Right cardiac atrium (tissue), 5 donors: ENCODE data around the gene NAA38. TPM values are rescaled to one million over a fixed set of nuclear protein-coding genes. Genes with fewer than 3 reads are reported as not detected.

Experiments used
- ATAC-seq, 2 donors: fragments of 200-7000 bp; cut with Tn5 transposase; one replicate each; pipeline versions ENCODE4 v1.8.0 to v1.9.1; 2020; ENCODE audit warnings: moderate library complexity in 2 of 2, mild to moderate bottlenecking in 1 of 2
- DNase-seq, 3 donors: peaks; one replicate each; pipeline ENCODE4 v3.0.0-alpha.2; 2020
- H3K27ac ChIP-seq: one replicate; pipeline ENCODE4 v1.5.1; 2013; ENCODE audit warnings: mild to moderate bottlenecking, low read length, control low read depth, moderate library complexity
- H3K27me3 ChIP-seq: one replicate; pipeline ENCODE4 v1.6.1; 2013; ENCODE audit not compliant: control insufficient read depth, insufficient read depth
- H3K4me1 ChIP-seq: one replicate; pipeline ENCODE4 v1.6.1; 2013; ENCODE audit warnings: low read length; ENCODE audit not compliant: control insufficient read depth, insufficient read depth
- H3K4me3 ChIP-seq: one replicate; pipeline ENCODE4 v1.5.1; 2013; ENCODE audit warnings: low read length, control low read depth
- H3K9me3 ChIP-seq: one replicate; pipeline ENCODE4 v1.6.1; 2013; ENCODE audit warnings: low read length; ENCODE audit not compliant: control insufficient read depth
- WGBS: extraction: QIAGEN DNeasy Blood & Tissue Kit; methylation state at CpG from one replicate; pipeline ENCODE4 v1.1.7; 2013; 5-methylcytosine and 5-hydroxymethylcytosine counted together
- intact Hi-C, 4 donors: fragments of 100-400 bp; cut with DNase I; formaldehyde crosslinking; loops; one replicate each; pipeline versions ENCODE4 v1.11.0 to v1.14.0; 2022 to 2023
- polyA plus RNA-seq: library from polyadenylated mRNA; stranded (reverse); fragments of 200-250 nt; gene quantifications from one replicate; pipeline ENCODE4 v1.2.3, GENCODE V29; 2013
- total RNA-seq, 4 donors: library from RNA; stranded (reverse); fragmentation: NEBNext Ultra II Directional; extraction: Animal tissue kit (Norgen Biotek cat#: 25700); gene quantifications; one replicate each; pipeline ENCODE4 v1.2.1, GENCODE V29; 2021
- donor health status: healthy with polysubstance abuse.
- donor health status: DM: no; HTN: yes; CAD: no.
- donor health status: DM: no; HTN: no; CAD: no.
- donor health status: DM: no; HTN: yes; CAD: no; lungs with severe emphysema.
- donor health status: DM: yes; HTN: yes; CAD: no.

The NAA38 gene
- total and polyA plus RNA-seq, 5 donors: 59.9 to 160 (median 96.9) TPM

DNA sequence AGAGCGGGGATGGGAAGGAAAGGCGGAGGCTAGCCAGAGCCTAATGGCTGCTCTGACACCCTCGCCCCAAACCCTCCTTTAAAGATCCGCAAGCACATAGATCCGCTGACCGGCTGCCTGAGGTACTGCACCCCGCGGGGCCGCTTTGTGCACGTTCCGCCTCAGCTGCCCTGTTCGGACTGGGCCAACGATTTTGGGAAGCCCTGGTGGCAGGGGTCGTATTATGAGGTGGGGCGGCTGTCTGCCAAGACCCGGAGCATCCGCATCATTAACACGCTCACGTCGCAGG lies 1.1 kb upstream of the NAA38 start:
- Histone ChIP-seq H3K27me3 (no peaks in the 10 kb centered on the region), H3K9me3 (no peaks in the 10 kb centered on the region), H3K4me3 (peak overlapping the region; percentile 43), H3K4me1 (peaks cover 6% of the 10 kb centered on the region), H3K27ac (peak overlapping the region; percentile 89)
- 29% methylated on average over 20 of the region's 20 CpGs for WGBS
- DNase-seq (peak; percentile 55 to 80 (median 78)), ATAC-seq (peak in 1 of 2 donors; percentile 2)
- intact Hi-C loops: loop anchor here in 1 of 4 donors (10.0 kb wide), 1 partner anchor 114 kb away; no protein-coding TSS in a partner anchor

DNA sequence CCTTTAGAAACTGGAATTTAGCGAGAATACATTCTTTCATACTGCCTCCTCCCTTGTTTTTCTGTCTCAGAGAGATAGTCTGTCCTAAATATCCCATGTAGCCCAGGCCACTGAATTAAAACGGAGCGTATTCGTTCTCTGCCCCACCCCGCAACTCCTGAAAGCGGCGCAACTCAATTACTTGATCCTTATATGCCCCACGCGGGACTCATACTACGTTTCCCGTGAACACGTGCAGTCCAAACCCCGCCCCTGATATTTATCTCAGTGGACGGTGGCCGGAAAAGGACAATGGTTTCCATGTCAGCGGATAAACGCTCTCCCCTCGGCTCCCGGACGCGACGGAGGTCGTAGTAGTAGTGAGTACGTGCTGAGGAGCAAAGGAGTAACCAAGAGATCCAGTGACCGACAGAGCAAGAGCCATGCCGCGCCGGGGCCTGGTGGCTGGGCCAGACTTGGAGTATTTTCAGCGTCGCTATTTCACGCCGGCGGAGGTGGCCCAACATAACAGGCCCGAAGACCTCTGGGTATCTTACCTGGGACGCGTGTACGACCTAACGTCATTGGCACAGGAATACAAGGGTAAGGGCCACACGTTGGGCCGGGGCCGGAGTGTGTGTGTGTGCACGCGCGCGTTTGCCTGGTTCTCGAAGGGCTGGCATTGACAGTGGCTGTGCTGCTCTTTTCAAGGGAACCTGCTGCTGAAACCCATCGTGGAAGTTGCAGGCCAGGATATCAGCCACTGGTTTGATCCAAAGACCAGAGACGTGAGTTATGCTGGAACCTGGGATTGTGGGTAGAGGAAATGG lies 558 bp upstream of the NAA38 start, which contains the start of gene CYB5D1:
Gene CYB5D1 (plus strand): TSS at position 291 of the 809 bp plus-strand sequence. CDS start 132 bp downstream, at position 423.
- Histone ChIP-seq H3K4me3 (peak within 1 kb of the TSS; percentile 43), H3K27me3 (no peaks in the 10 kb centered on the region), H3K9me3 (no peaks in the 10 kb centered on the region), H3K27ac (peak within 1 kb of the TSS; percentile 89), H3K4me1 (peaks cover 6% of the 10 kb centered on the region)
- DNase-seq: peak; percentile 92 to 95 (median 93)
- intact Hi-C loops: loop anchor here in 1 of 4 donors (2.0 to 10.0 kb wide), 2 partner anchors 23 to 113 kb away; partner anchors contain the start of gene KDM6B
- ATAC-seq: peak; percentile 65 to 69
- WGBS: 2% methylated on average over 48 of the region's 48 CpGs

GRCh38 chr17:7856011-7856810 lies 1.1 kb downstream of the NAA38 start:
- peak; percentile 83 to 91 (median 91) for DNase-seq
- Histone ChIP-seq H3K9me3 (no peaks in the 10 kb centered on the region), H3K27ac (peak overlapping the region; percentile 80), H3K4me3 (peak overlapping the region; percentile 43), H3K4me1 (peaks cover 6% of the 10 kb centered on the region), H3K27me3 (no peaks in the 10 kb centered on the region)
- intact Hi-C loops: loop anchor here in 1 of 4 donors (2.0 to 10.0 kb wide), 2 partner anchors 21 to 111 kb away; partner anchors contain the start of gene KDM6B
- ATAC-seq: peak; percentile 10 to 34
- 9% methylated on average over 29 of the region's 29 CpGs for WGBS

GRCh38 chr17:7855660-7856010 lies 1.7 kb downstream of the NAA38 start:
- intact Hi-C loops: loop anchor here in 1 of 4 donors (2.0 to 10.0 kb wide), 2 partner anchors 21 to 111 kb away; partner anchors contain the start of gene KDM6B
- peaks cover 6% of the 10 kb centered on the region for H3K4me1 ChIP-seq
- WGBS: 16% methylated on average over 15 of the region's 15 CpGs

DNA sequence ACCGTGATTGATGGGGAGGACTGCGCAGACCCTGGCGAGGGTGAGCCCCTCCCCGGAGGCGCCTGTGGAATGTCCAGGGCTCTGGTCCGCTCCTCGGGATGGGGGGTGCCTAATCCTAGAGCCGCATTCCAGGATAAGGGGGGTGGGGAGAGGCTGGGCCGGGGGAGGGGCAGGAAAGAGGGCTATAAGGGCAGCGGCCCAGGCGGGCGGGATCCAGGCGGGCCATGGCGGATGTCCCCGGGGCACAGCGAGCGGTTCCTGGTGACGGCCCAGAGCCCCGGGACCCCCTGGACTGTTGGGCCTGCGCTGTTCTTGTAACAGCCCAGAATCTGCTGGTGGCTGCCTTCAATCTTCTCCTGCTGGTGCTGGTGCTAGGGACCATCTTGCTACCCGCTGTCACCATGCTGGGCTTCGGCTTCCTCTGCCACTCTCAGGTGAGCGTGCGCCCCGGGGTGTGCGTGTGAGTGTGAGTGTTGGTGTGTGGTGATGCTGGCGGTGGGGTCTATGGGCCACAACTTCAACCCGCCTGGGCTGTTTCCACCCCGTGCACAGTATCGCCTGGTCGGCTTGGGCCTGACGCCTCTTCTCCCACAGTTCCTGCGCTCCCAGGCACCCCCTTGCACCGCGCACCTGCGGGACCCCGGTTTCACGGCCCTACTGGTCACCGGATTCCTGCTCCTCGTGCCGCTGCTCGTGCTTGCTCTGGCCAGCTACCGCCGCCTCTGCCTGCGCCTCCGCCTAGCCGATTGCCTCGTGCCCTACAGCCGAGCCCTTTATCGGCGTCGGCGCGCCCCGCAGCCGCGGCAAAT lies 2.3 kb downstream of the NAA38 start, which contains the start of gene TMEM88:
Gene TMEM88 (plus strand): TSS at position 216 of the 809 bp plus-strand sequence. CDS start 9 bp downstream, at position 225.
- 36% methylated on average over 57 of the region's 57 CpGs for WGBS
- intact Hi-C loops: loop anchor here in 1 of 4 donors (10.0 kb wide), 1 partner anchor 110 kb away; no protein-coding TSS in a partner anchor
- Histone ChIP-seq H3K4me3 (peak within 1 kb of the TSS; percentile 43), H3K27ac (peak within 1 kb of the TSS; percentile 80), H3K4me1 (peaks cover 6% of the 10 kb centered on the region), H3K9me3 (no peaks in the 10 kb centered on the region), H3K27me3 (no peaks in the 10 kb centered on the region)
- DNase-seq: peak; percentile 44 to 83 (median 77)
- peak in 1 of 2 donors; percentile 0 for ATAC-seq

More at GRCh38 chr17:7855660-7856010, 1.7 kb downstream of the NAA38 start:
- no peaks in the 10 kb centered on the region for H3K9me3 ChIP-seq
- H3K4me3 ChIP-seq: peak overlapping the region; percentile 43
- no peaks in the 10 kb centered on the region for H3K27me3 ChIP-seq
- DNase-seq: peak; percentile 52 to 77 (median 77)
- ATAC-seq: no peak
- peak overlapping the region; percentile 80 for H3K27ac ChIP-seq

DNA sequence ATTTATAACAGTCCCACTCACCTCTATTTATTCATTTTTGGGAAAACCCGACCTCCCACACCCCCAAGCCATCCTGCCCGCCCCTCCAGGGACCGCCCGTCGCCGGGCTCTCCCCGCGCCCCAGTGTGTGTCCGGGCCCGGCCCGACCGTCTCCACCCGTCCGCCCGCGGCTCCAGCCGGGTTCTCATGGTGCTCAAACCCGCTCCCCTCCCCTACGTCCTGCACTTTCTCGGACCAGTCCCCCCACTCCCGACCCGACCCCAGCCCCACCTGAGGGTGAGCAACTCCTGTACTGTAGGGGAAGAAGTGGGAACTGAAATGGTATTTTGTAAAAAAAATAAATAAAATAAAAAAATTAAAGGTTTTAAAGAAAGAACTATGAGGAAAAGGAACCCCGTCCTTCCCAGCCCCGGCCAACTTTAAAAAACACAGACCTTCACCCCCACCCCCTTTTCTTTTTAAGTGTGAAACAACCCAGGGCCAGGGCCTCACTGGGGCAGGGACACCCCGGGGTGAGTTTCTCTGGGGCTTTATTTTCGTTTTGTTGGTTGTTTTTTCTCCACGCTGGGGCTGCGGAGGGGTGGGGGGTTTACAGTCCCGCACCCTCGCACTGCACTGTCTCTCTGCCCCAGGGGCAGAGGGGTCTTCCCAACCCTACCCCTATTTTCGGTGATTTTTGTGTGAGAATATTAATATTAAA lies 3.1 kb downstream of the NAA38 start:
- WGBS: 69% methylated on average over 31 of the region's 31 CpGs
- DNase-seq (peak; percentile 29 to 78 (median 63)), ATAC-seq (no peak)
- H3K9me3 ChIP-seq: no peaks in the 10 kb centered on the region
- no peak overlapping the region for H3K4me3 ChIP-seq
- intact Hi-C loops: loop anchor here in 1 of 4 donors (10.0 kb wide), 1 partner anchor 109 kb away; no protein-coding TSS in a partner anchor
- H3K4me1 ChIP-seq: peaks cover 6% of the 10 kb centered on the region
- peak overlapping the region; percentile 18 for H3K27ac ChIP-seq
- H3K27me3 ChIP-seq: no peaks in the 10 kb centered on the region

GRCh38 chr17:7853691-7854038 lies 3.7 kb downstream of the NAA38 start:
- DNase-seq: peak in 2 of 3 donors; percentile 64 to 73
- Histone ChIP-seq H3K27ac (no peak overlapping the region), H3K4me1 (peaks cover 6% of the 10 kb centered on the region), H3K9me3 (no peaks in the 10 kb centered on the region), H3K27me3 (no peaks in the 10 kb centered on the region), H3K4me3 (no peak overlapping the region)
- intact Hi-C loops: loop anchor here in 2 of 4 donors (2.0 to 10.0 kb wide), 2 partner anchors 31 to 109 kb away; no protein-coding TSS in a partner anchor
- no peak for ATAC-seq
- WGBS: 80% methylated on average over 21 of the region's 21 CpGs

- H3K9me3 ChIP-seq: no peaks in the 10 kb centered on the region
- intact Hi-C loops: loop anchor here in 2 of 4 donors (2.0 to 10.0 kb wide), 2 partner anchors 30 to 108 kb away; no protein-coding TSS in a partner anchor
- H3K4me3 ChIP-seq: no peak overlapping the region
- H3K27me3 ChIP-seq: no peaks in the 10 kb centered on the region
- peaks cover 6% of the 10 kb centered on the region for H3K4me1 ChIP-seq
- ATAC-seq (no peak), DNase-seq (peak; percentile 28 to 67 (median 62))
- 80% methylated on average over 51 of the region's 51 CpGs for WGBS
- no peak overlapping the region for H3K27ac ChIP-seq
These were observed 4.3 kb downstream of the NAA38 start for GRCh38 chr17:7852919-7853690.

DNA sequence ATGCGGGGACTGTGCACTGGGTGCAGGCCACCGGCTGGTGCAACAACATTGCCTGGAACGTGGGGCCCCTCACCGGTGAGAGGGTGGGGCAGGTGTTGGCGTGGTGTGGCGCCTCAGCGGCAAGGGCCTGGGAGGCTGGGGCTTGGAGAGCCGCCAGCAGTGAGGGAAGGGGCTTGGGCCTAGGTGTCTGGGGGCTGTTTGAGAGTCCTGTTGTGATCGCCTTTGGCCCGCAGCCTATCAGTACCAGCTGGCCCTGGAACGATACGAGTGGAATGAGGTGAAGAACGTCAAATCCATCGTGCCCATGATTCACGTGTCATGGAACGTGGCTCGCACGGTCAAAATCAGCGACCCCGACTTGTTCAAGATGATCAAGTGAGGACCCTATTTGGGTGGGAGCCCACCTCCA lies 5.1 kb downstream of the NAA38 start:
- intact Hi-C loops: loop anchor here in 2 of 4 donors (2.0 to 10.0 kb wide), 2 partner anchors 29 to 107 kb away; no protein-coding TSS in a partner anchor
- 59% methylated on average over 20 of the region's 20 CpGs for WGBS
- no peaks in the 10 kb centered on the region for H3K9me3 ChIP-seq
- H3K4me1 ChIP-seq: peaks cover 6% of the 10 kb centered on the region
- H3K27ac ChIP-seq: no peak overlapping the region
- H3K27me3 ChIP-seq: no peaks in the 10 kb centered on the region
- ATAC-seq (no peak), DNase-seq (peak in 2 of 3 donors; percentile 68 to 82)
- H3K4me3 ChIP-seq: no peak overlapping the region
